GM21423 (cell line): ENCODE data around the gene KDELR1.

ENCODE experiments used
- ATAC-seq: cut with Tn5 transposase; IDR thresholded peaks from one replicate; pipeline ENCODE4 v1.9.1; 2021; ENCODE audit warnings: mild to moderate bottlenecking, moderate library complexity; ENCODE audit not compliant: unreplicated experiment

KDELR1 gene

DNA sequence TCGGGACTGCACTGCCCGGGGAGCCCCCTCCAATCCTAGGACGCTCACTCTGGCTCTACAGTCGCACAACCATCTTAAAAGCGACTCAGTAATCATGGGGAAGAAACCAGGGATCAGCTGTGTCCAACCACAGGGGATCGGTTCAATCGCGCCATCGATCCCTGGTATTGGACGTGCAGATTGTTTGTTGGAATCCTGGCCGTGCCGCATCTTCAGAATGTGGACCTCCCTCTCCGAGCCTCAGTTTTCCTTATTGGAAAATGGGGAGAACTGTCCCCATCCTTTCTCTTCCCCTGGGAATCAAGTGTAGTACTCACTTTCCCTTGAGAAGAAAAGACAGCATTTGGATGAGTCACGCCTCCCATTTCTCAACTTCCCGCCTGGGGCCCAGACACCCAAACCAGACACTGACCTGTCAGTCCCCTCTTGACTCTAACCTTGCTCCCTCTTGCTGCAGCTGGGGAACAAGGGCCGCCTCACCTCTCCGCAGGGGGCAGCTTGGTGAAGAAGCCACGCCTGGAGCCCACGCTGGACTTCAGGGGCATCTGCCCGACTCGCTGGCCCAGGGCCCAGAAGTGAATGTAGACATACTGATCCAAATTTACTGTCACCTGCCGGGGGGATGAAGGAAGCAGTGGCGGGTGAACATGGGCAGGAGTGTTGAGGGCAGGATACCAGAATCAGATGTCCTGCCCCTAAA, 48.4 kb downstream of the KDELR1 start:
- no peak for ATAC-seq

- no peak for ATAC-seq
These were observed 49.0 kb downstream of the KDELR1 start for GRCh38 chr19:48342414-48342738.

- ATAC-seq = no peak
These were observed 49.6 kb downstream of the KDELR1 start for GRCh38 chr19:48341515-48342413.

DNA sequence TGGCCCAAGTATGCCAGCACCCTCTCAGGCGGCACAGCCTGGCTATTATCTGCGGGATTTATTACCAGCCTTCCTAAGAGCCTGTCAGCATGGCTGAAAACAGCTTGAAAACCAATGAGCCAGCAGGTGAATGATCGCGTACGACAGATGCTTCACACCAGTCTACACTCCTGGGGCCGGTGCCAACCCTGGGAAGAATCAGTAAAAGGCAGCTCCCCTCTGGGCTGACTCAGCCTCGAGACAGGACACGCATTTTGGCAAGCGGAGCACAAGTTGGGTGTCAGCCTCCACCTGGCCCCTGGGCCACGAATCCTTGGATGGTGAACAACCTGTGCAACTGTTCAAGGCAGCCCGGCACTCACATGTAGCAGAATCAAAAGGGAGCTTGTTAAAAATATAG, 50.4 kb downstream of the KDELR1 start:
- no peak for ATAC-seq

- ATAC-seq = no peak
These were observed 52.4 kb downstream of the KDELR1 start for GRCh38 chr19:48338802-48339503.

- ATAC-seq = no peak
These were observed 53.0 kb downstream of the KDELR1 start for GRCh38 chr19:48338253-48338755.

DNA sequence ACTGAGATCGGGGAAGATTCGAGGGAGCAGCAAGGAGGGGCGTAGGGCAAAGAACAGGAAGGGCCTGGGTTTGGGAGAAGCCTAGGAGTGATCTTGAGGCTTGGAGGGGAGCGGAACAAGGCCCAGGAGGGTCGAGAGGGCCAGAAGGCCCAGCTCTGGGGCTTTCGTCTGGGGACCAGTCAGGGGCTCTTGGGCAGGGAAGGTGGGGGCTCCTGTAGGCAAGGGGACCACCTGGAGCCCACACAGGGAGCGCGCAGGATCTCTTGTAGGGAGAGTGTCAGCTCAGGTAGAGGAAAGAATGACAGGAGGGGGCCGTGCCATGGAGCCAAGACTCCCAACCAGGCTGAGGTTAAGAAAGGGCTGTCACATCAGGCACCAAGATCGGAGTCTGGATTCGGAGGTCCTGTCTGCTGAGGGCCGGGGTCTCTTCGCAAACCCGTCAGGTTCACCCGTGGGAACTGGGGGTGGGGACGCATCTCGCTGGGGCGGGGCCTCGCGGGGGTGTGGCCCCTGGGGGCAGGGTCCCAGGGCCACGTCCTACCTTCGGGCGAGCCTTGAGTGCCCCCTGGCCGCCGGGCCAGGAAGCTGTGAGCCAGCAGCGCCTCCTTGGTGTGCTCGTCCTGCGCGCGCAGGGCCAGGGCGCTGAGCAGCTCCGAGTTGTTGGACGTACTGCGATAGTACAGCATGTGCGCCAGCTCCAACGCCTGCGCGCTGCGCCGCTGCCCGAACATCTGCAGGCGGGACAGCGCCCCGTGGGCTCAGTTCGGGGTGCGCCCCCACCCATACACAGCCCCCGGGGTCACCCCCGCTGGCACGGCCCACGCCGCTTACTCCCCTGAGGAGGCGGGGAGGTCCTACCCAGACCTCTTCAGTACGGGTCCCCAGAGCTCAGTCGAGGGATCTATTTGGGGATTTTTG, 57.6 kb downstream of the KDELR1 start:
- ATAC-seq = peak; percentile 45

GRCh38 chr19:48332662-48333466, 58.5 kb downstream of the KDELR1 start:
- peak; percentile 61 for ATAC-seq
